OCI-LY3 (cell line): ENCODE data around the gene ZNF74.
"Not testable (repeated sequence)": the region's sequence is repeated elsewhere in the genome, so short reads cannot be mapped to it uniquely, and the experiment has no call there.

Experiments used
- EZH2phosphoT487 ChIP-seq: fragments of 200-600 bp; shearing (Covaris generic); IDR thresholded peaks from 2 replicates; pipeline ENCODE4 v1.6.1; 2018; ENCODE audit warnings: antibody characterized with exemption, mixed run types, low read depth
- TF ChIP-seq, protein P1 (sequence below): fragments of 200-600, 300-600 bp; sonication (generic); IDR thresholded peaks from 2 replicates; pipeline ENCODE4 v1.5.1; 2014; ENCODE audit warnings: antibody characterized with exemption, low read length, low read depth

DNA sequence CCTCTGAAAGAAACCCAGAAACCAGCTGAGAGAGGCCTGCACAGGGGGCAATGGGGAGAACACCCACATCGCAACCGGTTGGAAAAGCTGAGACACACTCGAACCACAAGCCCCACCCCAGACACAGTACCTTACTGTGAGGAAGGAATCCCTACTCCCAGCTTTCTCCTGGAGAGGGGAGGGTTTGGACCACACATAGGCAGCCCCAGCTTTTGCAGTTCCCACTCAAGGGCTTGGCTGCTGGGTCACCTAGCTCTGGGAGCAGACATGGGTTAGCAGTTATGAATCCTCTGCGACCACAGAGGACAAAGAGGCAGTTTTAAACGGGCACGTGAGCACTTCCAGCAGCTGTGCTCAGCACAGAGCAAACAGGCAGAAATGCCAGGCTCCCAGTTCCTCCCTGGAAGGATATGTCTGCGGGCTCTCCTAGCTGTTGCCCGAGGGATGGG is 21.5 kb upstream of the ZNF74 start:
- TF ChIP-seq, protein P1, sequence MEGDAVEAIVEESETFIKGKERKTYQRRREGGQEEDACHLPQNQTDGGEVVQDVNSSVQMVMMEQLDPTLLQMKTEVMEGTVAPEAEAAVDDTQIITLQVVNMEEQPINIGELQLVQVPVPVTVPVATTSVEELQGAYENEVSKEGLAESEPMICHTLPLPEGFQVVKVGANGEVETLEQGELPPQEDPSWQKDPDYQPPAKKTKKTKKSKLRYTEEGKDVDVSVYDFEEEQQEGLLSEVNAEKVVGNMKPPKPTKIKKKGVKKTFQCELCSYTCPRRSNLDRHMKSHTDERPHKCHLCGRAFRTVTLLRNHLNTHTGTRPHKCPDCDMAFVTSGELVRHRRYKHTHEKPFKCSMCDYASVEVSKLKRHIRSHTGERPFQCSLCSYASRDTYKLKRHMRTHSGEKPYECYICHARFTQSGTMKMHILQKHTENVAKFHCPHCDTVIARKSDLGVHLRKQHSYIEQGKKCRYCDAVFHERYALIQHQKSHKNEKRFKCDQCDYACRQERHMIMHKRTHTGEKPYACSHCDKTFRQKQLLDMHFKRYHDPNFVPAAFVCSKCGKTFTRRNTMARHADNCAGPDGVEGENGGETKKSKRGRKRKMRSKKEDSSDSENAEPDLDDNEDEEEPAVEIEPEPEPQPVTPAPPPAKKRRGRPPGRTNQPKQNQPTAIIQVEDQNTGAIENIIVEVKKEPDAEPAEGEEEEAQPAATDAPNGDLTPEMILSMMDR, result not testable (repeated sequence)
- not testable (repeated sequence) for TF ChIP-seq EZH2phosphoT487
